D721Med (cell line): Measurements from ENCODE around the gene MBNL2.

Experiments
- DNase-seq: peaks from one replicate; pipeline ENCODE4 v3.0.0; 2011; ENCODE audit warnings: low spot score; ENCODE audit not compliant: insufficient read length
- FAIRE-seq: peaks from 2 replicates; lab custom pipeline; 2011; peaks lifted over from hg19 to GRCh38; lab: Jason Lieb, UNC
- CTCF ChIP-seq: IDR thresholded peaks from 2 replicates; pipeline ENCODE4 v1.5.1; 2012; ENCODE audit warnings: mild to moderate bottlenecking, control low read depth; ENCODE audit not compliant: insufficient read depth; ENCODE audit errors: missing control alignments

The MBNL2 gene

GRCh38 chr13:97379386-97379785 lies 157.3 kb downstream of the MBNL2 start:
- no peak for TF ChIP-seq CTCF
- DNase-seq (no peak), FAIRE-seq (no peak)

- DNase-seq (no peak), FAIRE-seq (peak; percentile 48)
- TF ChIP-seq CTCF: no peak
These were observed 158.6 kb downstream of the MBNL2 start for GRCh38 chr13:97380696-97381095.

GRCh38 chr13:97381189-97381588 lies 159.1 kb downstream of the MBNL2 start:
- TF ChIP-seq CTCF: no peak
- DNase-seq (no peak), FAIRE-seq (peak; percentile 72)

- no peak for FAIRE-seq
- no peak for TF ChIP-seq CTCF
- no peak for DNase-seq
These were observed 160.1 kb downstream of the MBNL2 start for GRCh38 chr13:97382276-97382675.

GRCh38 chr13:97384371-97384770 lies 162.2 kb downstream of the MBNL2 start:
- FAIRE-seq: no peak
- no peak for TF ChIP-seq CTCF

GRCh38 chr13:97385146-97385545 lies 163.0 kb downstream of the MBNL2 start:
- DNase-seq (no peak), FAIRE-seq (no peak)
- TF ChIP-seq CTCF: no peak

More at GRCh38 chr13:97384371-97384770, 162.2 kb downstream of the MBNL2 start:
- no peak for DNase-seq

GRCh38 chr13:97385854-97386253 lies 163.7 kb downstream of the MBNL2 start:
- DNase-seq (no peak), FAIRE-seq (no peak)
- TF ChIP-seq CTCF: no peak
